ENCODE data around the gene METTL16. TPM values are rescaled to one million over a fixed set of nuclear protein-coding genes. Genes with fewer than 3 reads are reported as not detected.

METTL16 gene
- total RNA-seq, 2 donors from 2014 or later = 16.4 to 17.9 TPM

- H3K4me3 ChIP-seq = no peak overlapping the region
- H3K4me1 ChIP-seq = peaks cover 0 to 40% of the 10 kb centered on the region in 2 donors
- DNase-seq (ENCODE audit: low spot score) = no peak
- no peak overlapping the region for H3K27ac ChIP-seq
- TF ChIP-seq, protein P1, sequence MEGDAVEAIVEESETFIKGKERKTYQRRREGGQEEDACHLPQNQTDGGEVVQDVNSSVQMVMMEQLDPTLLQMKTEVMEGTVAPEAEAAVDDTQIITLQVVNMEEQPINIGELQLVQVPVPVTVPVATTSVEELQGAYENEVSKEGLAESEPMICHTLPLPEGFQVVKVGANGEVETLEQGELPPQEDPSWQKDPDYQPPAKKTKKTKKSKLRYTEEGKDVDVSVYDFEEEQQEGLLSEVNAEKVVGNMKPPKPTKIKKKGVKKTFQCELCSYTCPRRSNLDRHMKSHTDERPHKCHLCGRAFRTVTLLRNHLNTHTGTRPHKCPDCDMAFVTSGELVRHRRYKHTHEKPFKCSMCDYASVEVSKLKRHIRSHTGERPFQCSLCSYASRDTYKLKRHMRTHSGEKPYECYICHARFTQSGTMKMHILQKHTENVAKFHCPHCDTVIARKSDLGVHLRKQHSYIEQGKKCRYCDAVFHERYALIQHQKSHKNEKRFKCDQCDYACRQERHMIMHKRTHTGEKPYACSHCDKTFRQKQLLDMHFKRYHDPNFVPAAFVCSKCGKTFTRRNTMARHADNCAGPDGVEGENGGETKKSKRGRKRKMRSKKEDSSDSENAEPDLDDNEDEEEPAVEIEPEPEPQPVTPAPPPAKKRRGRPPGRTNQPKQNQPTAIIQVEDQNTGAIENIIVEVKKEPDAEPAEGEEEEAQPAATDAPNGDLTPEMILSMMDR (IDR thresholded peaks at IDR 0.05) = no peak
- H3K36me3 ChIP-seq = peaks cover 23% of the 10 kb centered on the region
- no peaks in the 10 kb centered on the region for H3K27me3 ChIP-seq
- no peaks in the 10 kb centered on the region for H3K9me3 ChIP-seq
Observed at GRCh38 chr17:2388020-2388682, 123.5 kb downstream of the METTL16 start.

DNA sequence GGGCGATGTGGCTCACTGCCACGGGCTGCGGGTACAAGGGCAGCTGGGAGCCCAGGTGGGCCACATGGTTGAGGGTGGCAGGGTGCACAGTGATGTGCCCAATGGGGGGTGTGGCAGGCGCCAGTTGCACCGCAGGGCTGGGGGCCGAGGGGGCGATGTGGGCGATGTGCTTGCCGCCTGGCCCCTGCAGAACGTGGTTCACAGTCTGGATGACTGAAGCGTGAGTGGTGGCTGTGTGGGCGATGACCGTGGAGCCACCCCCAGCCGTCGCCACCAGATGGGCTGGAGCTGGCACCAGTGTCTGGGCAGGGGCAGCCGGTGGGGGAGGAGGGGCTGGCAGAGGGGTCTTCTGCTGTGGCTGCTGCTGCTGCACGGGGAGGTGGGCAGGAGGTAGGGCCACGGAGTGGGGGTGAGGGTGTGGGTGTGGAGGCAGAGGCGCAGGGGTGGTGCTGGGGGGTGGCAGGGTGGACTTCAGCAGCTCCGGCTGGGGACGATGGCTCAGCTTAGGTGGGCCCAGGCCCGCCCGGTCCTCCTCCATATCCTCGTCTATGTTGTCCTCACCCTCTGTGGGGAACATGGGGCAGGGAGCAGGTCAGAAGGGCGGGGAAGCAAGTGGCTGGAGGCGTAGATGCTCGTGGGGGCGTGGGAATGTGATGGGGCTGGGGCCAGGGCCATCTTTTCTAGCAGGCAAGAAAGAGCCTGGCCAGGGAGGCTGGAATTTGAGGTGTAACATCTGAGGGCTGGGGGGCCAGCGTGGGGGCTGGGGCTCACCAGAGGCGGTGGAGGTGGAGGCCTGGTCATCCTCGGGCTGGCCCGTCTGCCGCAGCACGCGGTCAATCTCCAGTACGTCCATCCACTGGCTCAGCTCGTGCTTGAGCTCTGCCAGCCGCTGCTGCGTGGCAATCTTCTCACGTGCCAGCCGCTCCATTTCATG lies 124.3 kb downstream of the METTL16 start:
- DNase-seq (ENCODE audit: low spot score) = no peak
- Histone ChIP-seq H3K4me1 (peaks cover 0 to 48% of the 10 kb centered on the region in 2 donors), H3K9me3 (no peaks in the 10 kb centered on the region)

DNA sequence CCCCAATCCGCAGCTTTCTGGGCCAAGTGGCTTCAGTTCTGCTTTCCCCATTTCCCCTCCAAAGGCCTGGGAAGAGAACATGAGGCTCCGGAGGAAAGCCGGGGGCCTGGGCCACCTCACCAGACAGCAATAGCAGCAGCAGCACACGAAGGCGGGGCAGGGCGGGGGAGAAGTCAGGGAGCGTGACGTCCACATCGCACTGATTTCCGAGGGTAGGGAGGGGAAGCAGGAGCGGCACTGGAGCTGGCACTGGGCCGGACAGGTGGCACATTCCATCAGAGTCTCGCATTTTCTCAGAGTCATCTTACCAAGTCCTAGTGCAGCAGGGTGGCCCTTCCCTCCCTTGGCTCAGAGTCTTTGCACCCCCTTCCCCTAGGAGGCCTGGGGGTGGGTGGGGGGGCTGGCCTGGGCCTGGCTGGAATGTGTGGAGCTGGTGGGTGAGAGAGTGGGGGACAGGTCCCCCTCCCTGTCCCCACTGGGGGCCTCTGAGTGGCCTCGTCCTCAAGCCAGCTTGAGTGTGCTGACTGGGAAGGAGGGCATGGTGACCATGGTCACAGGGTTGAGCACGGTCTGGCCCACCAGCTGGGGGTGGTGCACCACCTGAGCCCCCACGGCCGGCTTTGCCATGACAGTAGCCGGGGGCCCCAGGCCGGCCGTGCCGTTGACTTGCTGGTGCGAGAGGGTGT lies 125.1 kb downstream of the METTL16 start:
- Histone ChIP-seq H3K27ac (no peak overlapping the region), H3K4me1 (peaks cover 0 to 42% of the 10 kb centered on the region in 2 donors), H3K4me3 (no peak overlapping the region), H3K9me3 (no peaks in the 10 kb centered on the region), H3K36me3 (peaks cover 23% of the 10 kb centered on the region), H3K27me3 (no peaks in the 10 kb centered on the region)
- no peak for DNase-seq (ENCODE audit: low spot score)
- TF ChIP-seq, protein P1 (IDR thresholded peaks at IDR 0.05) = no peak

More for the DNA sequence above, 124.3 kb downstream of the METTL16 start:
- TF ChIP-seq, protein P1 (IDR thresholded peaks at IDR 0.05) = no peak
- no peak overlapping the region for H3K4me3 ChIP-seq
- H3K27me3 ChIP-seq = no peaks in the 10 kb centered on the region
- H3K36me3 ChIP-seq = peaks cover 23% of the 10 kb centered on the region
- no peak overlapping the region for H3K27ac ChIP-seq

DNA sequence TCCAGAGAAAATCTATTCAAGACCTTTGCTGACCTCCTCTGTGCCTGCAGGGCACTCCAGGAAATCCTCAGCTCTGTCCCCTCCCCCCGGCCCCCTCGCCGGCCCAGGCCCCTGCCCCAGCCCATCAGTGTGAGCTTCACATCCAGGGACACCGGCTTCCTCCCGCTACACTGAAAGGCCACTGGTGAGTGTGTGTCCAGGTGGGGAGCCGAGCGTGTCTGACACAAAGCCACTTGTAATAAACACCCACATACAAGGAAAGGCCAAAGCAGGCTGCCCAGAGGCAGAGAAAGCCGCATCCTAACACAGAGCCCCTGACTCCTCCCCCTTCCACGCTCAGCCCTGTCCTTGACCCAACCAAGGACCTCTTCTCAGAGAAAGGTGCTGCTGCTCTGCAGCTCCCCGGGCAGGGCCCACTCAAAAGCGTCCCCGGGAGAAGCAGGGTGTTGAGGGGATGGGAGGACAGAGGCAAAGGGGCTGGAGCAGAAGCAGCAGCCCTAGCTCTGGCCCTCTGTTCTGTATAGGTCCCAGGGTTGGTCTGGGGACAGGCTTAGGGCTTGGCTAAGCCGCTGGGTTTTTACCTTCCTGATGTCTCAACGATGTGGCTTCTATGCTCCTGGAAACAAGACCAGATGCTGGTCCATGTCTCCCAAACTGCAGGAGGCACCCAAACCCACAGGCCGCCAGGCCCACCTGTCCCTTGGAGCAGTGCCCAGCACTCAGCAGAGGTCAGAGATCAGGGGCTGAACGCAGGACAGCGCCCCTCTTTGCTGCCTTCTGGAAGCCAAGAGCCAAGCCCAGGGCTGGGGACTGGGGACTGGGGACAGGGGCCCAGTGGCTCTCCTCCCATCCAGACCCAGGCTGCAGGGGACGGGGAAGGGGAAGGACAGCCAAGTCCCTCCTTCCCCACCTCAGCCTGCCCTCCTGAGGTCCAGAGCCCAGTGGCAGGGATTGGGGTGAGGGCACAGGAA lies 126.2 kb downstream of the METTL16 start:
- Histone ChIP-seq H3K27ac (no peak overlapping the region), H3K36me3 (peaks cover 23% of the 10 kb centered on the region), H3K9me3 (no peaks in the 10 kb centered on the region), H3K27me3 (no peaks in the 10 kb centered on the region), H3K4me1 (peaks cover 0 to 32% of the 10 kb centered on the region in 2 donors), H3K4me3 (no peak overlapping the region)
- TF ChIP-seq, protein P1 (IDR thresholded peaks at IDR 0.05) = no peak
- no peak for DNase-seq (ENCODE audit: low spot score)

Measured in right atrium auricular region (tissue), 2 donors.